IMR-90 (cell line): ENCODE data around the gene LYPD8. TPM values are rescaled to one million over a fixed set of nuclear protein-coding genes. Genes with fewer than 3 reads are reported as not detected.

Experiments used
- ATAC-seq: fragments of 200-7000 bp; cut with Tn5 transposase; 2 replicates; pipeline ENCODE4 v1.9.1; 2020; ENCODE audit warnings: low read depth, mild to moderate bottlenecking, moderate library complexity
- BruUV-seq: library from RNA; stranded (reverse); fragments of 400-500 nt; replicated peaks from 2 replicates; lab custom pipeline; 2021; lab: Mats Ljungman, UMichigan
- CTCF ChIA-PET: fragments of 300-600 bp; formaldehyde crosslinking; extraction: SDS; loops from one replicate; lab custom pipeline; 2021; ENCODE audit warnings: antibody characterized with exemption; lab: Yijun Ruan, JAX
- POLR2A ChIA-PET: fragments of 300-600 bp; sonication (Branson Sonifier 250); formaldehyde crosslinking; loops from one replicate; lab custom pipeline; 2022; ENCODE audit warnings: antibody characterized with exemption; ENCODE audit not compliant: unreplicated experiment; lab: Charles Lee
- DNase-seq: peaks from one replicate; pipeline ENCODE4 v3.0.0; 2013
- H2AFZ ChIP-seq: replicated peaks from 2 replicates; pipeline ENCODE3; 2013; ENCODE audit warnings: low read length, mild to moderate bottlenecking; ENCODE audit not compliant: poor library complexity
- H2AK5ac ChIP-seq: 2 replicates; pipeline ENCODE4 v1.6.1; 2013; ENCODE audit warnings: low read depth, low read length, inconsistent platforms
- H2AK9ac ChIP-seq: replicated peaks from 2 replicates; pipeline ENCODE3; 2013; ENCODE audit warnings: mild to moderate bottlenecking, low read depth, low read length, moderate library complexity; ENCODE audit not compliant: poor library complexity
- H2BK120ac ChIP-seq: 2 replicates; pipeline ENCODE4 v1.6.1; 2013; ENCODE audit warnings: low read depth, low read length, inconsistent platforms
- H2BK15ac ChIP-seq: 3 replicates; pipeline ENCODE4 v1.6.1; 2013; ENCODE audit warnings: low read depth, low read length, inconsistent platforms
- H2BK20ac ChIP-seq: 2 replicates; pipeline ENCODE4 v1.6.1; 2013; ENCODE audit warnings: low read depth, mild to moderate bottlenecking, inconsistent platforms, low read length, moderate library complexity
- H2BK5ac ChIP-seq: 2 replicates; pipeline ENCODE4 v1.6.1; 2013; ENCODE audit warnings: mild to moderate bottlenecking, low read depth, low read length, inconsistent platforms; ENCODE audit not compliant: poor library complexity, severe bottlenecking
- H3K14ac ChIP-seq: replicated peaks from 2 replicates; pipeline ENCODE4 v1.6.1; 2013; ENCODE audit warnings: low read depth, low read length, inconsistent platforms
- H3K18ac ChIP-seq: 2 replicates; pipeline ENCODE4 v1.6.1; 2013; ENCODE audit warnings: low read depth, low read length, control low read depth
- H3K23ac ChIP-seq: 2 replicates; pipeline ENCODE4 v1.6.1; 2013; ENCODE audit warnings: low read depth, low read length, inconsistent platforms
- H3K27ac ChIP-seq: 2 replicates; pipeline ENCODE4 v1.5.1; 2013; ENCODE audit warnings: mild to moderate bottlenecking, control low read depth, low read length; ENCODE audit not compliant: insufficient read depth
- H3K27me3 ChIP-seq: 2 replicates; pipeline ENCODE4 v1.6.1; 2013; ENCODE audit warnings: low read length; ENCODE audit not compliant: control insufficient read depth, insufficient read depth
- H3K36me3 ChIP-seq: 2 replicates; pipeline ENCODE4 v1.6.1; 2013; ENCODE audit warnings: low read length, mixed read lengths; ENCODE audit not compliant: control insufficient read depth, insufficient read depth
- H3K4ac ChIP-seq: 2 replicates; pipeline ENCODE4 v1.6.1; 2013; ENCODE audit warnings: low read depth, low read length, inconsistent platforms
- H3K4me1 ChIP-seq: 2 replicates; pipeline ENCODE4 v1.6.1; 2013; ENCODE audit warnings: low read length, mixed read lengths; ENCODE audit not compliant: control insufficient read depth, insufficient read depth
- H3K4me2 ChIP-seq: 2 replicates; pipeline ENCODE4 v1.6.1; 2013; ENCODE audit warnings: low read depth, mild to moderate bottlenecking, control low read depth, low read length, moderate library complexity
- H3K4me3 ChIP-seq: 2 replicates; pipeline ENCODE4 v1.5.1; 2013; ENCODE audit warnings: low read depth, mild to moderate bottlenecking, control low read depth, low read length, moderate library complexity; ENCODE audit not compliant: insufficient read depth
- H3K56ac ChIP-seq: 2 replicates; pipeline ENCODE4 v1.6.1; 2013; ENCODE audit warnings: low read length, inconsistent platforms; ENCODE audit not compliant: insufficient read depth; ENCODE audit errors: extremely low read depth
- H3K79me1 ChIP-seq, 2 experiments: 2 replicates each; pipeline ENCODE4 v1.6.1; 2013; ENCODE audit warnings: low read length in 2 of 2, inconsistent platforms in 1 of 2, low read depth in 1 of 2
- H3K9ac ChIP-seq: 2 replicates; pipeline ENCODE4 v1.6.1; 2013; ENCODE audit warnings: low read depth, low read length, control low read depth
- H3K9me1 ChIP-seq: 2 replicates; pipeline ENCODE4 v1.6.1; 2013; ENCODE audit warnings: low read length, inconsistent platforms; ENCODE audit not compliant: insufficient read depth
- H3K9me3 ChIP-seq: 2 replicates; pipeline ENCODE4 v1.6.1; 2013; ENCODE audit warnings: low read length; ENCODE audit not compliant: control insufficient read depth, insufficient read depth
- H4K20me1 ChIP-seq: 2 replicates; pipeline ENCODE4 v1.6.1; 2013; ENCODE audit warnings: low read length, inconsistent platforms; ENCODE audit not compliant: insufficient read depth
- H4K5ac ChIP-seq: 2 replicates; pipeline ENCODE4 v1.6.1; 2013; ENCODE audit warnings: mild to moderate bottlenecking, low read depth, low read length, control low read depth
- H4K8ac ChIP-seq, 2 experiments: 2 replicates each; pipeline ENCODE4 v1.6.1; 2013; ENCODE audit warnings: low read depth in 2 of 2, low read length in 2 of 2, control low read depth in 1 of 2, inconsistent platforms in 1 of 2
- H4K91ac ChIP-seq: 2 replicates; pipeline ENCODE4 v1.6.1; 2013; ENCODE audit warnings: low read depth, low read length, inconsistent platforms; ENCODE audit not compliant: insufficient read depth
- BHLHE40 ChIP-seq: fragments of 150-350 bp; IDR thresholded peaks from 2 replicates; pipeline ENCODE4 v1.6.1; 2016; ENCODE audit warnings: mild to moderate bottlenecking, low read depth, low read length
- CEBPB ChIP-seq: IDR thresholded peaks from 2 replicates; pipeline ENCODE4 v1.6.1; 2012; ENCODE audit warnings: low read depth, low read length, improper control_type of control experiment
- ELK1 ChIP-seq: fragments of 150-350 bp; IDR thresholded peaks from 2 replicates; pipeline ENCODE4 v1.6.1; 2016; ENCODE audit warnings: low read depth, mild to moderate bottlenecking, low read length, moderate library complexity, borderline replicate concordance
- FOS ChIP-seq: fragments of 150-350 bp; IDR thresholded peaks from 2 replicates; pipeline ENCODE4 v1.6.1; 2016; ENCODE audit warnings: low read depth, low read length
- MAFK ChIP-seq: IDR thresholded peaks from 2 replicates; pipeline ENCODE4 v1.6.1; 2012; ENCODE audit warnings: low read depth, low read length, improper control_type of control experiment
- MXI1 ChIP-seq: IDR thresholded peaks from 2 replicates; pipeline ENCODE4 v1.6.1; 2012; ENCODE audit warnings: low read depth, mild to moderate bottlenecking, low read length, moderate library complexity, borderline replicate concordance
- POLR2A ChIP-seq: IDR thresholded peaks from 2 replicates; pipeline ENCODE4 v1.6.1; 2012; ENCODE audit warnings: mild to moderate bottlenecking, low read depth, low read length
- RAD21 ChIP-seq: IDR thresholded peaks from 2 replicates; pipeline ENCODE4 v1.6.1; 2012; ENCODE audit warnings: low read length, improper control_type of control experiment
- RCOR1 ChIP-seq: IDR thresholded peaks from 2 replicates; pipeline ENCODE4 v1.6.1; 2012; ENCODE audit warnings: mild to moderate bottlenecking, low read length, improper control_type of control experiment; ENCODE audit not compliant: insufficient replicate concordance
- SMC3 ChIP-seq: fragments of 150-350 bp; IDR thresholded peaks from 2 replicates; pipeline ENCODE4 v1.6.1; 2016; ENCODE audit warnings: low read depth, mild to moderate bottlenecking, antibody characterized with exemption, low read length, moderate library complexity
- WGBS, 2 experiments: methylation state at CpG; one replicate each; pipeline versions ENCODE4 v1.1.5 to v1.1.7; 2013; ENCODE audit warnings: missing lambda C conversion rate in 2 of 2; ENCODE audit not compliant: insufficient read length in 1 of 2; ENCODE audit errors: extremely low coverage in 2 of 2; 5-methylcytosine and 5-hydroxymethylcytosine counted together
- dilution Hi-C: fragments of 300-500 bp; cut with HindIII; formaldehyde crosslinking; loops from one replicate; pipeline ENCODE4 v1.14.3; 2018; ENCODE audit warnings: low sequenced_read_pairs; ENCODE audit not compliant: unreplicated experiment
- in situ Hi-C: fragments of 300-500 bp; cut with MboI; formaldehyde crosslinking; loops from 3 replicates; pipeline ENCODE4 v1.14.3; 2019; ENCODE audit warnings: low sequenced_read_pairs, inconsistent platforms, mixed read lengths
- intact Hi-C: fragments of 100-400 bp; cut with micrococcal nuclease; formaldehyde crosslinking; loops from 2 replicates; pipeline ENCODE4 v1.10.0; 2022
- polyA plus RNA-seq, 3 experiments: library from polyadenylated mRNA; depleted of rRNA; stranded (reverse); fragments of >200 nt; gene quantifications; 2 replicates each; pipeline ENCODE4 v1.2.3, GENCODE V29; 2012; ENCODE audit warnings: low replicate concordance in 1 of 3
- total RNA-seq: library from RNA; depleted of rRNA; stranded (reverse); fragments of >200 nt; gene quantifications from 2 replicates; pipeline ENCODE4 v1.2.3, GENCODE V29; 2012
- TF ChIP-seq, protein P1 (sequence below): conservative IDR thresholded peaks from 2 replicates; pipeline ENCODE4 v1.5.1; 2012; ENCODE audit warnings: mild to moderate bottlenecking, low read depth, low read length, improper control_type of control experiment
- TF ChIP-seq, protein P2 (sequence below): fragments of 150-350 bp; IDR thresholded peaks from 2 replicates; pipeline ENCODE4 v1.6.1; 2017; ENCODE audit warnings: mild to moderate bottlenecking, antibody characterized with exemption, low read length, low read depth

Gene LYPD8
- total and polyA plus RNA-seq, 2 of the 4 experiments (the other 2 are of a cell fraction): not detected

GRCh38 chr1:248792342-248792741 is 36.8 kb upstream of the LYPD8 start:
- no peak overlapping the region for H3K14ac ChIP-seq
- TF ChIP-seq, protein P1, sequence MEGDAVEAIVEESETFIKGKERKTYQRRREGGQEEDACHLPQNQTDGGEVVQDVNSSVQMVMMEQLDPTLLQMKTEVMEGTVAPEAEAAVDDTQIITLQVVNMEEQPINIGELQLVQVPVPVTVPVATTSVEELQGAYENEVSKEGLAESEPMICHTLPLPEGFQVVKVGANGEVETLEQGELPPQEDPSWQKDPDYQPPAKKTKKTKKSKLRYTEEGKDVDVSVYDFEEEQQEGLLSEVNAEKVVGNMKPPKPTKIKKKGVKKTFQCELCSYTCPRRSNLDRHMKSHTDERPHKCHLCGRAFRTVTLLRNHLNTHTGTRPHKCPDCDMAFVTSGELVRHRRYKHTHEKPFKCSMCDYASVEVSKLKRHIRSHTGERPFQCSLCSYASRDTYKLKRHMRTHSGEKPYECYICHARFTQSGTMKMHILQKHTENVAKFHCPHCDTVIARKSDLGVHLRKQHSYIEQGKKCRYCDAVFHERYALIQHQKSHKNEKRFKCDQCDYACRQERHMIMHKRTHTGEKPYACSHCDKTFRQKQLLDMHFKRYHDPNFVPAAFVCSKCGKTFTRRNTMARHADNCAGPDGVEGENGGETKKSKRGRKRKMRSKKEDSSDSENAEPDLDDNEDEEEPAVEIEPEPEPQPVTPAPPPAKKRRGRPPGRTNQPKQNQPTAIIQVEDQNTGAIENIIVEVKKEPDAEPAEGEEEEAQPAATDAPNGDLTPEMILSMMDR: no peak
- TF ChIP-seq, protein P2, sequence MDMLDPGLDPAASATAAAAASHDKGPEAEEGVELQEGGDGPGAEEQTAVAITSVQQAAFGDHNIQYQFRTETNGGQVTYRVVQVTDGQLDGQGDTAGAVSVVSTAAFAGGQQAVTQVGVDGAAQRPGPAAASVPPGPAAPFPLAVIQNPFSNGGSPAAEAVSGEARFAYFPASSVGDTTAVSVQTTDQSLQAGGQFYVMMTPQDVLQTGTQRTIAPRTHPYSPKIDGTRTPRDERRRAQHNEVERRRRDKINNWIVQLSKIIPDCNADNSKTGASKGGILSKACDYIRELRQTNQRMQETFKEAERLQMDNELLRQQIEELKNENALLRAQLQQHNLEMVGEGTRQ: no peak
- TF ChIP-seq CEBPB (no peak), RAD21 (no peak), MXI1 (no peak), RCOR1 (no peak), BHLHE40 (no peak), SMC3 (no peak), POLR2A (no peak), MAFK (no peak), FOS (no peak), ELK1 (no peak)
- no TSS peak for BruUV-seq
- no peak overlapping the region for H3K4me2 ChIP-seq
- H4K20me1 ChIP-seq: no peaks in the 10 kb centered on the region
- H3K9me1 ChIP-seq: no peaks in the 10 kb centered on the region
- H3K27ac ChIP-seq: no peak overlapping the region
- no peak overlapping the region for H2AK5ac ChIP-seq
- no peaks in the 10 kb centered on the region for H3K36me3 ChIP-seq
- no peaks in the 10 kb centered on the region; the same call in 1 of the 2 replicates for H3K9me3 ChIP-seq
- no peak overlapping the region for H2AK9ac ChIP-seq
- no peak overlapping the region for H3K9ac ChIP-seq
- 20% methylated on average over 1 of the region's 5 CpGs; no CpG with 5 or more reads in 1 of the 2 experiments for WGBS, 2 experiments
- no peaks in the 10 kb centered on the region for H3K27me3 ChIP-seq
- no peak overlapping the region for H3K23ac ChIP-seq
- no peak overlapping the region for H2BK20ac ChIP-seq
- dilution Hi-C loops (no loop called here), intact Hi-C loops (no loop called here), in situ Hi-C loops (no loop called here)
- no peak overlapping the region for H2BK120ac ChIP-seq
- no peak overlapping the region for H4K8ac ChIP-seq
- H3K4me3 ChIP-seq: no peak overlapping the region
- H4K5ac ChIP-seq: no peak overlapping the region
- no peak overlapping the region for H3K18ac ChIP-seq
- no peak overlapping the region for H2BK5ac ChIP-seq
- H3K4me1 ChIP-seq: no peaks in the 10 kb centered on the region
- H4K91ac ChIP-seq: no peak overlapping the region
- CTCF ChIA-PET: no interaction called here
- H3K4ac ChIP-seq: no peak overlapping the region
- H3K56ac ChIP-seq: no peak overlapping the region
- DNase-seq (no peak), ATAC-seq (no peak)
- no peak overlapping the region for H2AFZ ChIP-seq
- H3K79me1 ChIP-seq: no peaks in the 10 kb centered on the region
- POLR2A ChIA-PET: no interaction called here
- no peak overlapping the region for H2BK15ac ChIP-seq
